Left lobe of liver (tissue), 2 donors: Measurements from ENCODE around the gene C5. TPM values are rescaled to one million over a fixed set of nuclear protein-coding genes. Genes with fewer than 3 reads are reported as not detected.
A peak's percentile ranks its signal among the peaks of the same experiment; 100 is the strongest.
"Not testable (repeated sequence)": the region's sequence is repeated elsewhere in the genome, so short reads cannot be mapped to it uniquely, and the experiment has no call there.

ENCODE experiments used
- ATAC-seq: fragments of 200-7000 bp; cut with Tn5 transposase; one replicate; pipeline ENCODE4 v1.9.1; 2020; ENCODE audit warnings: mild to moderate bottlenecking, moderate library complexity
- DNase-seq: peaks from one replicate; pipeline ENCODE4 v3.0.0-alpha.2; 2020; ENCODE audit warnings: low spot score
- total RNA-seq: library from RNA; stranded (reverse); gene quantifications from one replicate; pipeline ENCODE4 v1.2.1, GENCODE V29; 2021
- donor health status: DM: no; HTN: no; CAD: no; lungs with moderate emphysema.
- donor health status: DM: no; HTN: yes; CAD: no.

Gene C5
- total RNA-seq, 1 donor from 2014 or later = 386 TPM

DNA sequence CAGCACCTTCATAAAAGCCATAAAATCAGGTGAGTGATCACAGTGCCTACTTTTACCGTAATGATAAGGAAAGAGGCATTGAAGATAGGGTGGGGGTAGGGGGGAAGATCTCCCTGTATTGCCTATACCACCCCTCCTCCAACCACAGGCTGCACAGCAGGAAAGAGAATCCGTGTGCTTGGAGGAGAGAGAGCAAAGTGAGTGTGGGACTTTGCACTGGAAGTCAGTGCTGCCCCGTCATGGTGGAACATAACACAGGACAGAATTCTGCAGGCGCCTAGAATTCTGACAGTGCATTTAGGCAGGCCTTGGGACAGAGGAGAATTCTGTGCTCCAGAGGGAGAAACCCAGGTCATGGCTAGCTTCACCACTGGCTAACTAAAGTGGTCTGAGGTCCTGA, 3.5 kb upstream of the C5 start:
- DNase-seq (peak; percentile 74), ATAC-seq (peak; percentile 72)

DNA sequence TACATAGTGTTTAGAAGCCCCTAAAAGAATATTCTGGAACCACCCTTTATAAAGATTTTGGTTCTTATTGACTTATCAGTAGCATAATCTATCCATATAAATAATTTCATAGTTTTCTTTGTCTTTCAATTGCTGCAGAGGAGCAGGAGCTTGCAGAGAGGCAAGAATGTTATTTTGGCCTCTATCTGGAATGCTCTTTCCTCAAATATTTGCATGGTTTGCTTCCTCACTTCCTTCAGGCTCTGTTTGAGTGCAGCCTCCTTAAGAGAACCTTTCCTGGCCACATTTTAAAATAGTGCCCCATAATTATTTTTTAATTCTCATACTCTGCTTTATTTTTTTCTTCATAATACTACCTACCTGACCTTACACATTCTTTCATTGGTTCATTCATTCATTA, 1.5 kb downstream of the C5 start:
- ATAC-seq (no peak), DNase-seq (no peak)

DNA sequence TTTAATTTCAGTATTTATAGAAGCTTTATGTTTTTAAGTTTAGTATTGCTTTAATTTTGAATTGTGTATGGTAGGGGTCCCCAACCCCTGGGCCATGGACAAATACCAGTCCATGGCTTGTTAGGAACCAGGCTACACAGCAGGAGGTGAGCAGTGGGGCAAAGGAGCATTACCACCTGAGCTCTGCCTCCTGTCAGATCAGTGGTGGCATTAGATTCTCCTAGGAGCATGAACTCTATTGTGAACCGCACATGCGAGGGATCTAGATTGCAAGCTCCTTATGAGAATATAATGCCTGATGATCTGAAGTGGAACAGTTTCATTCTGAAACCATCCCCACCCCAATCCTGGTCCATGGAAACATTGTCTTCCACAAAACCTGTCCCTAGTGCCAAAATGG, 1.9 kb downstream of the C5 start:
- DNase-seq (no peak), ATAC-seq (peak; percentile 29)

DNA sequence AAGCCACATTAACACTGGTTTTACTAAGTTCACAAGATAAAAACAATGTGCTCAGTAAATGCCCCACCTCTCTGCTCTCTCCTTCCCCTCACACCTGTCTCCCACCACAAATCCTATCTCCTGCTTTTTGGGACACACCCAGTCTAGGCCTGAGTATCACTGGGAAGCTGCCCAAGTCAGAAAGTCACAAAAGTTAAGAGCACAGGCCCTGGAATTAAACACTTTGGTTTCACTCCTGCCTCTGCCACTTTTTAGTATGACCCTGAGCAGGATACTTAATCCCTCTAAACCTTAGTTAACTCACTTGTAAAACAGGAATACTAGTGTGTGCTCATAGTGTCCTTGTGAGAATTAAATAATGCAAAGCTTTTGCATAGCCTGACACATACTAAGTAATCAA, 11.3 kb downstream of the C5 start:
- peak; percentile 41 for ATAC-seq
- no peak for DNase-seq

DNA sequence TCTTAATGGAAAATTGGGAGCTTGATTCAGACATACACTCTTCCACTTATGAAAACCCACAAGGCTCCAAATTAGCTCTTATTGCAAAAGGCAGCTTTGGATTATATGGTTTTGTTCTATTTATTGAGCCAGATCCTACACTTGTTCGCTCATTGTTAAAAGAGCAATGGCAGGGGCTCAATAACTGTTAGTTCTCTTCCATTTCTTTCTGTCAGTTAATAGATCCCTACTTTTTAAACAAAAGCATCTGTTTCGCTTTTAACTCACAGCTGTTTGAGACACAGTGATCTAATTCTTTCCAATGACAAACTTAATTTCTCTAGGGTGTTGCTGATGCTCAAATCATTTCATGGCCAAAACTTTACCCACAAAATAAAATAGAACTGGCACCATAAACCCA, 11.7 kb downstream of the C5 start:
- DNase-seq = no peak
- no peak for ATAC-seq

DNA sequence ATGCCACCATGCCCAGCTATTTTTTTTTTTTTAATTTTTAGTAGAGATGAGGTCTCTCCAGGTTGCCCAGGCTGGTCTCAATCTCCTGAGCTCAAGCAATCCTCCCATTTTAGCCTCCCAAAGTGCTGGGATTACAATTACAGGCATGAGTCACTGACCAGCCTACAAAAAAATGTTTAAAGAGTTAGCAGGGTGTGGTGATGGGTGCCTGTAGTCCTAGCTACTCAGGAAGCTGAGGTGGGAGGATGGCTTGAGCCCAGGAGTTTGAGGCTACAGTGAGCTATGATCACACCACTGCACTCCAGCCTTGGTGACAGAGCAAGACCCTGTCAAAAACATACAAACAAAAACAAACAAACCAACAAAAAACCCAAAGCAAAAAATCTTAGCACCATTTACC, 14.4 kb downstream of the C5 start:
- ATAC-seq, DNase-seq: not testable (repeated sequence)

DNA sequence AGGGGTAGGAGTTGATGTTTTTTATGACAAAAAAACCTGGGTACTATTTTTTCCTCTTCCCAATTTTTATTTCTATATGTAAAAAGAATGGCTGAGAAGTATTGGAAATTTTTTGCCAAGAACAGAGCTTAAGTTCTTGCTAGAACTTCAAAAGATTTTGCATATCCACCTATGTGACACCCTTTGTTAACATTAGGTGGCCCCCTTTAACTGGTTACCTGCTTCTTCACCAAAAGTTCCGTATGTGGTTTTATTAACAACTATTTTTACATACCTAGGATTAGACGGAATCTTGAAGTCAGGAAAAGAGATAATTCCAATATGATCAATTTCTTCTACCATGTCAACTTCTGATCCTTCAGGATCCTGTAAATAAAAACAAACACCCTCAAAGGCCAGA, 15.5 kb downstream of the C5 start:
- ATAC-seq (no peak), DNase-seq (no peak)

DNA sequence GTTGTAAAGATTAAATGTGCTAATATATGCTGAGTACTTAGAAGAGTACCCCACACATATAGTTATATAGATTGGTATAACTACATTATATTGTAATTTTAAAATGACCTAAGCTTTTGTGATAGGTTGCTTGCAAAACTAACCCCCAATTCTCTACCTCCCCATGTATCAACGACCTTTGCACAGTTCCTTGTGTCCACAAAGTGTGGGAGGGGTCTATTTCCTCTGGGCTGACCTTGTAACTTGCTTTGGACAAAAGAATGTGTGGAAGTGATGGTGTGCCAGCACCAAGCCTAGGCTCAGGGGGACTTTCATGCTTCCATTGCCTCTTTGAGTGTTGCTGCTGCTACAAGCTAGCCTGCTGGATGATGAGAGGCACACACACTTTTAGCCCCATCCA, 20.6 kb downstream of the C5 start:
- ATAC-seq (peak; percentile 41), DNase-seq (no peak)

DNA sequence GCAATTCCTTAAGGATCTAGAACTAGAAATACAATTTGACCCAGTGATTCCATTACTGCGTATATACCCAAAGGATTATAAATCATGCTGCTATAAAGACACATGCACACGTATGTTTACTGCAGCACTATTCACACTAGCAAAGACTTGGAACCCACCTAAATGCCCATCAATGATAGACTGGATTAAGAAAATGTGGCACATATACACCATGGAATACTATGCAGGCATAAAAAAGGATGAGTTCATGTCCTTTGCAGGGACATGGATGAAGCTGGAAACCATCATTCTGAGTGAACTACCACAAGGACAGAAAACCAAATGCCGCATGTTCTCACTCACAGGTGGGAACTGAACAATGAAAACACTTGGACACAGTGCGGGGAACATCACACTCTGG, 21.8 kb downstream of the C5 start:
- DNase-seq, ATAC-seq: not testable (repeated sequence)

DNA sequence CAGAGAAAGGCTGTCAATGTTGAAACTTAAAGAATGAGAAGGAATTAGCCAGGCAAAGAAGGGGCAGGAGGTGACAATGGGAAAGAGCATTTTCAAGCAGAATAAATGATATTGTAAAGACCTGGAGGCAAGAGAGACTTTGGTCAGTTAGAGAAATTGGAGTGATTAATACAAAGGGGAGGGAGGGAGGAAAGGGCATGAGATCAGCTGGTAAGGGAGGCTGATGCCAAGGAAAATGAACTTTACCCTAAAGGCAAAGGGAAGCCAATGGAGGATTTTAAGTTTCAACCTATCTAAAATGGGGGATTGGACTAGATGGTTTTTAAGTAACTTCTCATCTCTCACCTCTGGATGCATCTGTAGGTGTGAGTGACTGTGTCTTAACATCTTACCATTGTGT, 23.3 kb downstream of the C5 start:
- no peak for DNase-seq
- ATAC-seq = peak; percentile 91

DNA sequence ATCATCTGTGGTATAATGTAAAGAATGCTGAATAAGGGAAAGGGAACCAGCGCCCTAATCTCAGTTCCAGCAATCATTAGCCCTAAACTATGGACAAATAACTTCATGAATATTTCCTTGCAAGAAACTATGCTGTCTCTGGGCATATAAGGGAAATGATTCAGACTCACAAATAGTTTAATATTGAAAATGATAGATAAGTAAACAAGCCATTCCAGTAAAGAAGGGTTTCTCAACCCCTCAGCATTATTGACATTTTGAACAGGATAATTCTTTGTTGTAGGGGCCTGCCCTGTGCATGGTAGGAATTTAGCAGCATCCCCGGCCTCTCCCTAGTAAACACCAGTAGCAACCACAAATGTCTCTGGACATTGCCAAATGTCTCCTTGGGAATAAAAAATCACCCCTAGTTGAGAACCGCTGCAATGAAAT, 23.8 kb downstream of the C5 start:
- ATAC-seq (peak; percentile 6), DNase-seq (no peak)

DNA sequence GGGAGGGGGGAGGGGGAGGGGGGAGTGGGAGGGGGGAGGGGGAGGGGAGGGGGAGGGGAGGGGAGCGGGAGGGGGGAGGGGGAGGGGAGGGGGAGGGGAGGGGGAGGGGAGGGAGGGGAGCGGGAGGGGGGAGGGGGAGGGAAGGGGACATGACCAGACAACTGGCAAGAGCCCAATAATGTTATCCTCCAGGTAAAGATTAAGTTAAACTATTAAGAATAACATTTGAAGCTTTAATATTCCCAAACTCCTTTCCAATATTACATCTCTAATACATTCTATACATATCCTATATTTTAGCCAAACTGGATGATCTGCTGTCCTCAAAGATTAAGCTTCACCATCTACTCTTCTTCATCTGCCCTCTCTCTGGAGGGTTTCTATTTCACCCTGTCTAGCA, 25.8 kb downstream of the C5 start:
- DNase-seq = no peak
- no peak for ATAC-seq

DNA sequence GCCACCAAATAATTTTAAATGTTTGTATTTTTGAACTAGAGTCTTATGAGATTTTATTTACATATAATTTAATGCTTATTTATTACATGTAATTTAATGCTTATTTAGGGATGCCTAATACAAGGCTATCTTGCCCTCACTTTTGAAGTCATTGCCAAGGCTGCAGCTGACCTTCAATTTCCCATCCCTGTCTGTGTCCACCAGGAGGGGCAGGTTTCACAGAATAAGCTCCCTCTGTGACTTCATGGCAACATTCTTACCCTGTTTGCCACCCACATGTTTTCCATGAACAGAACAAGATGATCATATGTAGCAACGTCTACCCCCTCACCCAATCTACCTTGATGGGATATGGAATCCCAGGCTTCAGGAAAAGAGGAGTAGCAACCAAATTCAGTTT, 27.0 kb downstream of the C5 start:
- ATAC-seq = no peak
- DNase-seq = no peak

DNA sequence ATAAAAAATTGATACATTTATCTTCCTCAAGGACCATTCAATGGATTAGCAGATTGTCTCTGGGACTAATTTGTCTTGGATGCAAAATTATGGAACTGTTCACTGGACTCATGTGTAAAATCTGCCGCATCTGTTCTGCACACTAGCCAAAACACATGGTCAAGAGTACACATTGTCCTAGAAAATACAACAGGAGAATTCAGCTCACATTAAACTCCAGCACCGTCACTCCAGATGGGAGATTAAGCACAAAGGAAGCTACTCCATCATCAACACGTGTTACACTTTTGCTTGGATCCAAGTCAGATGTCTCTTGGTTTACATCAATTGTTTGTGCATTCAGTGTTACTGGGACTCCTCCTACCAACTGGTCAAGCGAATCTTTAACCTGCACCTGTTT, 28.8 kb downstream of the C5 start:
- ATAC-seq (peak; percentile 51), DNase-seq (no peak)

DNA sequence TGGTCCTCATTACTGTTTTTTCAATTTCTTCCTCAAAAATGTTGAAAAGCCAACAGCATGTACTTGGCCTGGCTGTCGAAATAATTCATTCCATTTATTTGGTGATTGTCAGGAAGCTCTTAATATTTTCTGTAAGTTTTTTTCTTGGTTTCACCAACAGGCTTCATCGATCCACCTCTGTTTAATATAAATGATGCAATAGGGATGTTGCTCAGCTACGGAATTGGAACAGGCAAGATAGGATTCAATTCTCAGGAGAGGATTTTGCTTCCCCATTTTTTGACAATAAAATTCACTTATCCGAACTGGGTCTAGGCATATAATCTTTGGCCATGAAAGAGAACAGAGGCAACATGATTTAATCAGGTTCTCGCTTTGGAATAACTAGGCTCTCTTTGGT, 30.8 kb downstream of the C5 start:
- ATAC-seq (peak; percentile 65), DNase-seq (no peak)

DNA sequence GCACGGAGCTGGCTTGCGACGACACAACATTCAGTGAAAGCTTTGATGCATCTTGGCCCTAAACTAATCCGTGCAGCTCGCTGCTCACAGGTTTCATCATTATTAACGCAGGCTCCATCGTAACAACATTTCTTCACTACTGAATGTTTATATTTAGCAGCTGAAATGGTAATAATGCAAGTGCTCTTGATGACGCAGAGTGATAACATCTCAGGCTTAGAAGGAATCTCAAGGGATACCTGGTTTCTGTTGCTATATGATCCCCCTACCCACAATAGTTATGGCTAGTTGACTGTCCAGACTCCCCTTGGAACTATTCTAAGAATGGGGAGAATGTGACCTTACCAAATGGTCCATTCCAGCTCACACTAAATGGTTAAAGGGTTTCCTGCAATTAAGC, 36.2 kb downstream of the C5 start:
- DNase-seq (no peak), ATAC-seq (no peak)

DNA sequence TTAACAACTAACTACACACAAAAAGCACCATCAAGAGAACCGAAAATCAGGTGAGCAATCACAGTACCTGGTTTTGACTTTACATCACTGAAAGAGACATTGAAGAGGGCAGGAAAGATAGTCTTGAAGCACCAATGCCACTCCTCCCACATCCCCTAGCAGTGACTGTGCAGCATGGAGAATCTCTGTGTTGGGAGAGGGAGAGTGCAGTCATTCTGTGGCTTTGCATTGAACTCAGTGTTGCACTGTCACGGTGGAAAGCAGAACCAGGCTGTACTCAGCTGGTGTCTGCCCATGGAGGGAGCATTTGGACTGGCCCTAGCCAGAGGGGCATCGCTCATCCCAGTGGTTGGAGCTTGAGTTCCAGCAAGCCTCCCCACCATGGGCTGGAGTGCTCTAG, 40.4 kb downstream of the C5 start:
- peak; percentile 39 for ATAC-seq
- no peak for DNase-seq

DNA sequence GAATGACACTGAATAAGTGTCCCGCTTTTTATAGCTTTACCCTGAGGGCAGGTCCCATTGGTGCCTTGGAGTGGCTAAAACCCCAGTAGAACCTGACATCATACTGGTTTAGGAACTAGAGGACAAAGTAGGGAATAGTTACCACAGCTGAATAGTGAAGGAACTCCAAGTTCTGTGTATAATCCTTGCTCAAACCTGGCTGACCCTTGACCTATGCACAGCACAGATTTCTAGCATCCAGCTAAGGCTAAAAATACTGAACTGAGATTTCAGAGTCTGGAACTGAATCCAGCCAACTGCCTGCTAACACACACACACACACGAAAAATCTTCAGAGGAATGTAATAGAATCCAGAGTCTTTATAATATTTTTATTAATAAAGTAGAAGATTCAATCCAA, 50.8 kb downstream of the C5 start:
- DNase-seq = no peak
- peak; percentile 70 for ATAC-seq

DNA sequence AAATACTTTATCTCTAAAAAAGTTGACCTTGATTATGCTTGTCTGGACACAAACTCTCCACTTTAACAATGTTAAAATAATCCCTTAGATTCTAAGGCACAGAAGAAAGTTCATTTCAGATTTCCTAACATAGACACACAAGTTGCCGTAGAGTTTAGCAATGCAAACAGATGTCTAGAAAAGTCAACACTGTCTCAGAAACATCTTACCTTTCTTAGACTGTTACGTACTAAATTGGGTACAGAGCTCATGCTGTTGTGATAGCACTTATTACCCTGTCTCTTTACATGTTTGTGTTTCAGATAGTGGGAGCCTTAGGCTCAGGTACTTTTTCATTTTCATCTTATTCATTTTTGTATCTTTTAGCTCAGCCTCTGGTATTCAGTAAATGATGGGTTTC, 52.0 kb downstream of the C5 start:
- no peak for DNase-seq

DNA sequence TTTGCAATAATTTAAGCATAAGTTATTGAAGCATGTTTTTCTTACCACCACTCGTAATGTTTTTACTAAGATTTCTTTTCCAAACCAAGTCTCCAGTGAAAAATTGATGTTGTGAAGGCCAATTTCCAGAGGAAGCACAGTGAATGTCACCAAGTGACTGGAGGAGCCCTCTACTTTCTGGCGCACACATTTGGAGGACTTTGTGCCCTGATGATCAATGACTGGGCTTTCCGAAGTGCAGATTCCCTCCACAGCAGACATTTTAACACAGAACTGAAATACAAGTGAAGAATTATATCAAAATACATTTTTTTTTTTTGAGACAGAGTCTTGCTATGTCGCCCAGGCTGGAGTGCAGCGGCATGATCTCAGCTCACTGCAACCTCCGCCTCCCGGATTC, 52.6 kb downstream of the C5 start:
- ATAC-seq (peak; percentile 66), DNase-seq (no peak)

More for the DNA sequence above, 52.0 kb downstream of the C5 start:
- ATAC-seq = peak; percentile 62

DNA sequence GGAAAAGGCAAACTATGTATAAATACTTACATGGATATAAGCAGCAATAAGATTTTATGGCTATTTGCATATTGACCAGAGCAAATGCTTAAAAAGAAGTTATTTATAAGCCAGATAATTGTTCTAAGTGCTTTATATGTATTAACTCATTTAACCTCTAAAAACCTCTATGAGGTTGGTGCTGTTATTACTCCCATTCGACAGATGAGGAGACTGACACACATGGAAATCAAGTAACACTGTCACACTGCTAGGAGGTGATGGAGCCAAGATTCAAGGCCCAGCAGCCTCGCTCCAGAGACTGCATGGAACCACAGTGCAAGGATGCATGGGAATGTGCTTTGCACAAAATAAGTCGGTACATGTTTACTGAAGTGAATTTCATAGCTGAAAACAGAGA, 53.7 kb downstream of the C5 start:
- no peak for DNase-seq
- no peak for ATAC-seq

DNA sequence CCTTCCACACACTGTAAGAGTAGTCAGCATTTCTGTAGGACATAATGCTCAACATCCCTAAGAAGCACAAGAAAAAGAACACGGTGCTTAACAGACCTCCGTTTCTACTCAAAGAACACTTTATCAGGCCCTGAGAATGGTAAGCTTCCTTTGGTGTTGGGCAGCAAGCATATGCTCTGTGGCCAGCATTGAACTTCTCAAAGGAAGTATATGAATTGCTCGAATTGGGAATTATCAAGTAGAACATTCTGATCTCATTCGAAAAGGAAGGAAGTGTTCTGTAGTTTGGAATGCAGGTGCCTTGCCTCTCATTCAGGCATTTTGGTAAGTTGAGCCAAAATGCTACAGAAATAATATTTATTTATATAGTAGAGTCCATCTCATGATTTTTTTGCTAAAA, 61.0 kb downstream of the C5 start:
- no peak for ATAC-seq
- DNase-seq = no peak

DNA sequence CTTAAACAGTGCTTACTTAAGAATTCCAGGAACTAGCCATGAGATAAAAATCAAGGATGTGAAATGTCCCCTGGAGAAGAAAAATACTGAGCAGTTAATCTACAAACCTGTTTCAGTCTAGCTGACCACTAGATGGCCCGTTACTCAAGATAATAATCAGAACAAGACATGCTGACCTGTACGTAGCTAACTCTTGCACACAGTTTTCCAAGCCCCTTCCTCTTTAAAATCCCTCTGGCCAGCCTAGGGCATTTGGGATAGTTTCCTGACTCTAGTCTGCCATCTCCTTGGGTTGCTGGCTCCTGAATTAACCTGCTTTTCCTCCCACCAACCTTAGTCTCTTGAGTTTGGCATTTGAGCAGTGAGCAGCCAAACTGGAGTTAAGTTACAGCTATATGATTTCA, 64.3 kb downstream of the C5 start:
- ATAC-seq = peak; percentile 52

DNA sequence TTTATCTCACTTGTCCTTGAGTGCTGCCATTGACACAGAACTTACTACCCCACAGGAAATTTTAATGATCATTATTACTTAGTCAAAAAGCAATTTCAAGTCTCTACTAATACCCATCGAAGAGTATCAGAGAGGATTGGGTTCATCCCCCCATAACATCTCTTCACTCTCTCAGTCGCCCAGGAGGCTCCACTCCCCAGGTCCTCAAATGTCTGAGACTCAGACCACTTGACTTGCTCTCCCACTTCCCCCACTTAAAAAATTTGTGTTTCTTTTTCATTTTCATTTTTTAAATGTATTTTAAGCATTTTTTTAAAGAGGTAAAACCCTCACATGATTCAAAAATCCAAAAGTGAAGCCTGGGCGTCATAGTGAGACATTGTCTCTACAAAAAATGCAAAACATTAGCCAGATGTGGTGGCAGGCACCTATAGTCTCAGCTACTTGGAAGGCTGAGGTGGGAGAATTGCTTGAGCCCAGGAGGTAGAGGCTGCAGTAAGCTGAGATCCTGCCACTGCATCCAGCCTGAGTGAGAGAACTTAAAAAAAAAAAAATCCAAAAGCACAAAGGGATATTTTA, 66.7 kb downstream of the C5 start:
- ATAC-seq (peak; percentile 24), DNase-seq (no peak)

More for the DNA sequence above, 64.3 kb downstream of the C5 start:
- no peak for DNase-seq
